Astrocyte (in vitro differentiated cells and primary cell): ENCODE data around the gene HOXA10. TPM values are rescaled to one million over a fixed set of nuclear protein-coding genes. Genes with fewer than 3 reads are reported as not detected.

Experiments used
- DNase-seq: peaks from one replicate; pipeline ENCODE4 v3.0.0-alpha.2; 2010; ENCODE audit warnings: low read depth
- FAIRE-seq: peaks from 2 replicates; lab custom pipeline; 2011; peaks lifted over from hg19 to GRCh38; lab: Jason Lieb, UNC
- H2AFZ ChIP-seq: 2 replicates; pipeline ENCODE4 v1.6.0; 2012; ENCODE audit warnings: low read depth, low read length, inconsistent platforms
- H3K27ac ChIP-seq: 2 replicates; pipeline ENCODE4 v1.5.1; 2011; ENCODE audit warnings: low read depth, low read length, inconsistent platforms
- H3K27me3 ChIP-seq: 2 replicates; pipeline ENCODE4 v1.6.0; 2011; ENCODE audit warnings: low read length, inconsistent platforms; ENCODE audit not compliant: insufficient read depth
- H3K36me3 ChIP-seq: 2 replicates; pipeline ENCODE4 v1.5.1; 2011; ENCODE audit warnings: low read length, inconsistent platforms; ENCODE audit not compliant: insufficient read depth
- H3K4me1 ChIP-seq: 2 replicates; pipeline ENCODE4 v1.5.1; 2011; ENCODE audit warnings: low read length, inconsistent platforms; ENCODE audit not compliant: insufficient read depth
- H3K4me2 ChIP-seq: 2 replicates; pipeline ENCODE4 v1.6.0; 2012; ENCODE audit warnings: low read length, inconsistent platforms
- H3K4me3 ChIP-seq: 2 replicates; pipeline ENCODE4 v1.5.1; 2011; ENCODE audit warnings: low read depth, mild to moderate bottlenecking, low read length, inconsistent platforms; ENCODE audit not compliant: insufficient read depth
- H3K79me2 ChIP-seq: 2 replicates; pipeline ENCODE4 v1.6.0; 2012; ENCODE audit warnings: mild to moderate bottlenecking, low read length, inconsistent platforms; ENCODE audit not compliant: insufficient read depth
- H3K9ac ChIP-seq: 2 replicates; pipeline ENCODE4 v1.6.0; 2012; ENCODE audit warnings: mild to moderate bottlenecking, low read length, inconsistent platforms
- H3K9me3 ChIP-seq: 2 replicates; pipeline ENCODE4 v1.5.1; 2012; ENCODE audit warnings: low read depth, mild to moderate bottlenecking, low read length, inconsistent platforms; ENCODE audit not compliant: insufficient read depth
- H4K20me1 ChIP-seq: 2 replicates; pipeline ENCODE4 v1.6.0; 2012; ENCODE audit warnings: low read length, inconsistent platforms; ENCODE audit not compliant: insufficient read depth
- H3K27ac Mint-ChIP-seq: one replicate; pipeline ENCODE4 v1.8.0; 2021; ENCODE audit warnings: mild to moderate bottlenecking, mixed read lengths; ENCODE audit not compliant: unreplicated experiment
- H3K27me3 Mint-ChIP-seq: one replicate; pipeline ENCODE4 v1.8.0; 2021; ENCODE audit warnings: low read depth, mixed read lengths; ENCODE audit not compliant: unreplicated experiment
- H3K36me3 Mint-ChIP-seq: one replicate; pipeline ENCODE4 v1.8.0; 2021; ENCODE audit warnings: low read depth, mixed read lengths; ENCODE audit not compliant: unreplicated experiment
- H3K4me1 Mint-ChIP-seq: one replicate; pipeline ENCODE4 v1.8.0; 2021; ENCODE audit warnings: low read depth, mixed read lengths; ENCODE audit not compliant: unreplicated experiment
- H3K4me3 Mint-ChIP-seq: one replicate; pipeline ENCODE4 v1.8.0; 2021; ENCODE audit warnings: mild to moderate bottlenecking, moderate library complexity, mixed read lengths; ENCODE audit not compliant: unreplicated experiment
- H3K9me3 Mint-ChIP-seq: one replicate; pipeline ENCODE4 v1.8.0; 2021; ENCODE audit warnings: mild to moderate bottlenecking, mixed read lengths; ENCODE audit not compliant: unreplicated experiment
- CTCF ChIP-seq: IDR thresholded peaks from 2 replicates; pipeline ENCODE4 v1.5.1; 2011; ENCODE audit warnings: low read depth, mild to moderate bottlenecking, inconsistent platforms, low read length, moderate library complexity; ENCODE audit not compliant: insufficient read depth
- EZH2 ChIP-seq: IDR thresholded peaks from 2 replicates; pipeline ENCODE4 v1.6.1; 2012; ENCODE audit warnings: mild to moderate bottlenecking, low read length, inconsistent platforms; ENCODE audit not compliant: insufficient read depth
- total RNA-seq: library from RNA; stranded (reverse); gene quantifications from 2 replicates; pipeline ENCODE4 v1.2.1, GENCODE V29; 2021

Gene HOXA10
- total RNA-seq, 1 donor from 2014 or later, result not detected

- no peaks in the 10 kb centered on the region for H3K36me3 ChIP-seq
- no peak overlapping the region for H3K9ac ChIP-seq
- TF ChIP-seq CTCF (no peak), EZH2 (no peak)
- Mint-ChIP-seq H3K36me3 (no peaks in the 10 kb centered on the region), H3K27ac (no peak overlapping the region), H3K9me3 (peaks cover 40% of the 10 kb centered on the region), H3K4me1 (peaks cover 2% of the 10 kb centered on the region), H3K27me3 (peaks cover 88% of the 10 kb centered on the region), H3K4me3 (no peak overlapping the region)
- no peak overlapping the region for H2AFZ ChIP-seq
- H4K20me1 ChIP-seq, result no peaks in the 10 kb centered on the region
- no peaks in the 10 kb centered on the region for H3K9me3 ChIP-seq
- DNase-seq (peak; percentile 67), FAIRE-seq (no peak)
- H3K4me3 ChIP-seq, result no peak overlapping the region
- H3K27me3 ChIP-seq, result peaks cover 74% of the 10 kb centered on the region
- H3K4me1 ChIP-seq, result peaks cover 8% of the 10 kb centered on the region
- H3K27ac ChIP-seq, result no peak overlapping the region
- no peaks in the 10 kb centered on the region for H3K79me2 ChIP-seq
- no peak overlapping the region for H3K4me2 ChIP-seq
Observed at GRCh38 chr7:27128034-27128433, 46.1 kb downstream of the HOXA10 start.

GRCh38 chr7:27126596-27127327, 47.4 kb downstream of the HOXA10 start:
- Mint-ChIP-seq H3K27ac (no peak overlapping the region), H3K4me3 (no peak overlapping the region)
- H3K27me3 ChIP-seq, result peaks cover 75% of the 10 kb centered on the region

More at GRCh38 chr7:27126596-27127327, 47.4 kb downstream of the HOXA10 start:
- TF ChIP-seq EZH2, result no peak
- TF ChIP-seq CTCF, result no peak
- Histone ChIP-seq H3K4me3 (no peak overlapping the region), H3K36me3 (no peaks in the 10 kb centered on the region), H3K27ac (no peak overlapping the region), H3K9me3 (no peaks in the 10 kb centered on the region), H3K79me2 (peaks cover 9% of the 10 kb centered on the region), H2AFZ (no peak overlapping the region), H3K4me1 (peaks cover 11% of the 10 kb centered on the region), H3K4me2 (no peak overlapping the region), H3K9ac (no peak overlapping the region), H4K20me1 (no peaks in the 10 kb centered on the region)
- H3K36me3 Mint-ChIP-seq, result peaks cover 2% of the 10 kb centered on the region
- DNase-seq, result peak; percentile 62
- peaks cover 91% of the 10 kb centered on the region for H3K27me3 Mint-ChIP-seq
- peaks cover 2% of the 10 kb centered on the region for H3K4me1 Mint-ChIP-seq
- peaks cover 43% of the 10 kb centered on the region for H3K9me3 Mint-ChIP-seq
- no peak for FAIRE-seq
